GM18909 (cell line): ENCODE data around the gene EIF3K.
"Not testable (repeated sequence)": the region's sequence is repeated elsewhere in the genome, so short reads cannot be mapped to it uniquely, and the experiment has no call there.

Source experiments
- ATAC-seq: cut with Tn5 transposase; IDR thresholded peaks from one replicate; pipeline ENCODE4 v1.9.1; 2021; ENCODE audit warnings: mild to moderate bottlenecking; ENCODE audit not compliant: unreplicated experiment, poor library complexity

EIF3K gene, protein sequence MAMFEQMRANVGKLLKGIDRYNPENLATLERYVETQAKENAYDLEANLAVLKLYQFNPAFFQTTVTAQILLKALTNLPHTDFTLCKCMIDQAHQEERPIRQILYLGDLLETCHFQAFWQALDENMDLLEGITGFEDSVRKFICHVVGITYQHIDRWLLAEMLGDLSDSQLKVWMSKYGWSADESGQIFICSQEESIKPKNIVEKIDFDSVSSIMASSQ

DNA sequence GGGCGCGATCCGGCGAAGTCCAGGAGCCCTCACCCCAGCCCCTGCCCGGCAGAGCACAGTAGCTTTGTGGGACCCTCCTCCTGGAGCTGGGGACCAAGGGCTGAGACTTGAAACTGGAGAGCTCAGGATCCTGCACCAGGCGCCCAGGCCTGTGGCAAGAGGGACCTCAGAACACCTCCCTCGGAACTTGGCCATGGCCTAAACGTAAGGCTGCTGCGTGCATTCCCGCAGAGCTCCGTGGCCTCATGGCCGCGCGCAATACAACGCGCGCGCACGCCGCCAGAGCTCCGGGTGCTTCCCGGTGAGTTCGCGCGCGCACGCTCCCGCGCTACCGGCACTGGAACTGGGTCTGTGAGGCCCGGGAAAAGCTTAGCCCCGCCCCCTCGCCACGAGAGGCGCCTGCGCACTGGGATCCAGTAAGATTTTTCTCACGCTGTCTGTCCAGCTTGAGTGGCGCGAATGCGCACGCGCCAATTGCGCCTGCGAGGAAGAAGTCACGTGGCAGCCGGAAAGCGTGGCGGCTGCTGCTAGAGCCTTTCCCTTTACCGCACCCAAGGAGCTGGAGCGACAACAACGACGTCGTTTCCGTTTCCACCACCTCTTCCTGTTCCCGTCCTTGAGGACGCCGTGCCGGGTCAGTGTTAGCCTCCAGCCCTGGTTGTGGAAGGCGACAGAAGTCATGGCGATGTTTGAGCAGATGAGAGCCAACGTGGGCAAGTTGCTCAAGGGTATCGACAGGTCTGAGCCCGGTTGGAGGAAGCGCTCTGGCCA is at the start of gene EIF3K:
EIF3K (plus strand) TSS at position 599 of the 771 bp plus-strand sequence; CDS start at position 680, 81 bp downstream.
- ATAC-seq, result peak; percentile 66

DNA sequence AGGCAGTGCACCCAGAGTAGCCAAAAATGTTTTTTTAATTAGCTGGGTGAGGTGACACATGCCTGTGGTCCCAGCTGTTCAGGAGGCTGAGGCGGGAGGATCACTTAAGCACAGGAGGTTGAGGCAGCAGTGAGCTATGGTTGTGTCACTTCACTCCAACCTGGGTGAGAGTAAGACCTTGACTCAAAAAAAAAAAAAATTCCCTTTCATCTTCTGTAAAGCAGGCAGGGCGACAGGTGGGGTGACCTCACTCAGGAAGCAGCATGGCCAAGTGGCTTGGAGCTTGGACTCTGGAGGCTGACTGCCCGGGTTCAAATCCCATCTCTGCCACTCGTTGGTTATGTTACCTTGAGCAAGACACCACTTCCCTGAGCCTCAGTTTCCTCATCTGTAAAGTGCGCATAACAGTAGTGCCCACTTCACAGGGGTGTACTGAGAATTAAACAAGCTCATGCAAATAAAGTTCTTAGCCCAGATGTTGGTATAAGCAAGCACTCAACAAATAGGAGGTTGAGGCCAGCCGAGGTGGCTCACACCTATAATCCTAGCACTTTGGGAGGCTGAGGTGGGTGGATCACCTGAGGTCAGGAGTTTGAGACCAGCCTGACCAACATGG is 49.5 kb upstream of the EIF3K start:
- ATAC-seq, result no peak

DNA sequence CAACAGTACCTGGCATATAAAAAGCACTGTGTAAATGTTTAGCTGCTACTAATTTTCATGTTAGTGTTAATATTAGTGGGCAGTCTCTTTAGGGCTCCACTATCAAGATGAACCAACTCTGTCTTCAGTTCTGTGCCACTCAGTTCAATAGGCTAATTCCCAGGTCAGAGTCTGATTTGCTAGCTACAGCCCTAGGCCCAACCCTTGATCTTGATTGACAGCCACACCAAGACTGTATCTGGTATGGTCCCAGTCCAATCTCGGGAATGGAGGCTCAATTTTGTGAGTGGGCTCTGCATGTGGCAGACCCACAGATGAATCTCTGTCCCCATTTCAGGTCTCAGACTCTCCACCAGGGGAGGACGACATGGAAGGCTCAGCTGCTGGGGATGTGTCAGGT is 47.3 kb upstream of the EIF3K start:
- no peak for ATAC-seq

DNA sequence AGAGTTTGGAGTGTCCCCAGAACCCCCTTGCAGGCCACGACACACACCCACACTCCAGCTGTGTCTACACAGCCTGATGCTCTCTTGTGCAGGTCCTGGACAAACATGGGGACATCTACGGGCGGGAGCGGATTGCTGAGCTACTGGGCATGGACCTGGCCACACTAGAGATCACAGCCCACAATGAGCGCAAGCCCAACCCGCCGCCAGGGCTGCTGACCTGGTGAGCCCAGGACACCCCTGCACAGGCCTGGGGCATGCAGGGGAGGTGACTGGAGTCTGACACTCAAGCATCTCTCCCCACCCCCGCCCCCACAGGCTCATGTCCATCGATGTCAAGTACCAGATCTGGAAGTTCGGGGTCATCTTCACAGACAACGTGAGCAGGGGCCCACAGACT is 41.2 kb upstream of the EIF3K start:
- ATAC-seq, result no peak

DNA sequence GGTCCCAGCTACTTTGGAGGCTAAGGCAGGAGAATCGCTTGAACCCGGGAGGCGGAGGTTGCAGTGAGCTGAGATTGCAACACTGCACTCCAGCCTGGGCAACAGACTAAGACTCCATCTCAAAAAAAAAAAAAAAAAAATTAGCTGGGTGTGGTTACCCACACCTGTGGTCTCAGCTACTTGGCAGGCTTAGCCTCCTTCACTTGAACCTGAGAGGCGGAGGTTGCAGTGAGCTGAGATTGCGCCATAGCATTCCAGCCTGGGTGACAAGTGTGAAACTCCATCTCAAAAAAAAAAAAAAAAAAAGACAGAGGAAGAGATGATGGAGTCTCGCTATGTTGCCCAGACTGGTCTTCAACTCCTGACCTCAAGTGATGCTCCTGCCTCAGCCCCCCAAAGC is 39.7 kb upstream of the EIF3K start:
- ATAC-seq, result not testable (repeated sequence)

DNA sequence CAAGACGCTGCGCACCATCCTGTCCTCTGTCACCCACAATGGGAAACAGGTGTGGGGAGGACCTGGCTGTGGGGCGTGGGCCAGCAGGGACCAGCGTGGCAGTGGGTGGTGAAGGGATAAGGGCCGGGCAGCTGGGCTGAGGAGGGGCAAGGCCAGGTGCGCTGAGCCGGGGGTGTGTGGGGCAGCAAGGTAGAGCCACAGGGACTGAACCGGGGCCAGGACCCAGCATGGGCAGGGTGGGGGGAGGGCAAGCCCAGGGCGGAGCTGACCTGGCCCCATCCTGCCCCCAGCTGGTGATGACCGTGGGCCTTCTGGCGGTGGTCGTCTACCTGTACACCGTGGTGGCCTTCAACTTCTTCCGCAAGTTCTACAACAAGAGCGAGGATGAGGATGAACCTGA is 38.9 kb upstream of the EIF3K start:
- ATAC-seq, result no peak

DNA sequence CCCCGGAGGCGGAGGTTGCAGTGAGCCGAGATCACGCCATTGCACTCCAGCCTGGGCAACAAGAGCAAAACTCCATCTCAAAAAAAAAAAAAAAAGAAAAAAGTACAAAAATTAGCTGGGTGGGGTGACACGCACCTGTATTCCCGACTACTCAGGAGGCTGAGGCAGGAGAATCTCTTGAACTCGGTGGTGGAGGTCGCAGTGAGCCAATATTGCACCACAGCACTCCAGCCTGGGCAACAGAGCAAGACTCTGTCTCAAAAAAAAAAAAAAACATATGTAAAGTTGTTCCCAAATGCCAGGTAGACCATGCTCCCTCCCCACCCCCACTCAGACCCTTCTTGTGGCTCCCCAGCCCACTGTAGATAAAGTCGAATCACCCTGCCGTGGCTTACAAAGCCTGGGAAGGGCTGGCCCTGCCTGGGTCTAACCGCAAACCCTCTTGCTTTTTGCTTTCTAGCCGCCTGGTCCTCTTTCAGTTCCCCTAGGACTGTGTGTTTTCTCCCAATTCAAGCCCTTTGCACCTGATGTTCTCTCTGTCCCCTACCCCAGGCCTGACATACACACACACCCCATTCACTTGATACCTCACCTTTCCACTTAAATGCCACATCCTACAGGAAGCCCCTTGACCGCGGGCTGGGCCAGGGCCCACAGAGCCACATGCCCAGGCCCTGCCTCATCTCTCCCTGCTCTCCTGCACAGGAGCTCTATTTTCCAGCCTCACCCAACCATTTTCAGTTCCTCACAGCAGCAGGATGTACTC is 35.6 kb upstream of the EIF3K start:
- ATAC-seq, result no peak

DNA sequence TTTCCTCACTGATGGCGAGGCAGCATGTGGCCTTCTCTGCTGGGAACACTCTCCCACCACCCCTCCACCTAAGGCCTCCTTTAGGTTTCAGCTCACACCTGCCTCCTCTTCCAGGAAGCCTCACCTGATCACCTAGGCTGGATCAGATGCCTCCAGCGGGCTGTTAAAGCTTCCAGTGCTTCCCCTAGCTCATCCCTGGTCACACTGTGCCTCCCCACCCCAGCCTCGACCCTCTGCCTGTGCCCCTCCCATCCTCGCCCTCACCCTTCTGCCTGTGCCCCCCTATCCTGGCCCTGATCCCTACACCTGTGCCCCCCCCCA is 35.0 kb upstream of the EIF3K start:
- no peak for ATAC-seq

DNA sequence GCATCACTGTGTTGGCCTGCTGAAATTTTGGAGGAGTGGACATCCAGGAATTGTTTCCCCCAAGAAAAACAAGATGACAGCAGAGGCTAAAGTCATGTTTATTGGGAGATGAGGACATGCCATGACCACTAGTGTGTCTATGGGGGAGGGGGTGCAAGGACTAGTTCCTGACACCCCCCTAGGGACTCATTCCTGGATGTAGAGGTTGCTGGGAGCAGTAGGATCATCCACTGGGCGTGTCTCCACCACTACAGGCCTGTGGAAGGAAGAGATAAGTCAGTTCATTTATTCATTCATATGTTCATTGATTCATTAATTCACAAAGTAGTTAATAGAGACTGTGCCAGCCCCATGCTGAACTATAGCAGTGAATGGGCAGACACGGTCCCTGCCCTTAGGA is 31.4 kb upstream of the EIF3K start:
- no peak for ATAC-seq

DNA sequence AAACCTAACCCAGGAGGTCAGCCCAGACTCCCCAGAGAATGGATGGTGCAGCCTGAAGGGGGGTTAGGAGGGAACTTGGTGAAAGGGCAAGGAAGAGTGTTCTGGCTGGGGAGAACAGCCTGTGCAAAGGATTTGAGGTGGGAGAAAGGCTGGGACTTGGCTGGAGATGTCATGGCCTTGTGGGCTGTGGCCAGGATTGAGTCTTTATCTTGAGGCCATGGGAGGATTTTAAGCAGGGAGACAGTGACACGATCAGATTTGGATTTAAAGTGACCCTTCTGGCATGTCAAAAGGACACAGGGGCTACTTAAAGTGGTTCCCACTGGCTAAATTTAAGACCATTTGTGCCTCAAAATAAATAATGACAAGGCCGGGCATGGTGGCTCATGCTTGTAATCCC is 30.9 kb upstream of the EIF3K start:
- ATAC-seq, result no peak

DNA sequence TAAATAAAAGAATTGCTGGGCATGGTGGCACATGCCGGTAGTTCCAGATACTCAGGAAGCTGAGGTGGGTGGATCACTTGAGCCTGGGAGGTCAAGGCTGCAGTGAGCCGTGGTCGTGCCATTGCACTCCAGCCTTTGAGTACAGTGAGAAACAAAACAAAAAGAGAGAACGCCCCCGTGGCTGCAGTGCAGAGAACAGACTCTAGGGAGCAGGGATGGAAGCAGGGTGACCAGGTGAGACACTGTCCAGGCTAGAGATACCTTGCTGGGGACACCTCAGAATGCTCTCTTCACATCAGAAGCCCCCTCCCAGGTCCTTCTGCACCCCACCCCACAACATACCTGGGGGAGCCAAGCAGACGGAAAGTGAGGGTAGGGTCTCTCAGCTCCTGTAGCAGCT is 26.0 kb upstream of the EIF3K start:
- no peak for ATAC-seq

DNA sequence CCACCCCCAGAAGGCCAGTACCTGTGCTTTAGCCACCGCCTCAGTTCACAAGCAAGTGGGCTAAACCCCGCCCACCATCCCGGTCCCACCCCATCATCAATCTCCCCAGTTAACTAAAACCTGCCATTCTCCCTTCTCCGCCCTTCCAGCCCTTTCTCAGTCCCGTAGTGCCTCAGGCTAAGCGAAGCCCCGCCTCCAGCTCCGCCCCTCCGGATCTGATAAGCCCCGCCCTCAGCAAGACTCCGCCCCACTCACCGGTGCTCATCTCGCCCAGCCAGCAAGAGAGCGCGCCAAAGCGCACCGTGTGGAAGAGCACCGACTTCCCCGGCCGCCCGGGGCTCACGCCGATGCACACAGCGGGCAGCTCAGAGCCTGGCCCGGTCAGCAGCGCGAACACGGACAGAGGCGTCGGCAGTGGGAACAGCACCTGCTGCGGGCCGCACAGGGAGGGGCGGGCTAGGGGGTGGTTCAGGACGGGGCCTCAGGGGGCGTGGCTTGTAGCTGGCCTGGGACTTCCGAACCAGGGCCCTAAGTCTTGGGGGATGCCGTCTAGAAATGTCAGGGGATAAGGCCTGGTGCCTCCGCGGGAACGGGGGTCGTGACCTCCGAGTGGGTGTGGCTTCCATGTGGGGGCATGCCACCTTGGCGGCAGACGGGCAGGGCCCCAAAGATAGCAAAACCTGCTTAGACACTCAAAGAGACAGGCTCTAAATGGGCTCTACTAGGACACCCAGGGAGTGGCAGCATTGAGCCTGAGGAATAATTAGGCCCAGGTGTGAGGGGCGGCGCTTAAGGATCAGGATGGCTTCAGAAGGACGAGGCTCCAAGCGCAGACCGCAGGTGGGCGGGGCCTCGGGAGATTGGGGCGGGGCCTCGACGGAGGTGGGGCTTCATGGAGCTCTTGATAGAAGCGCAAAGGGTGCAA is 22.7 kb upstream of the EIF3K start:
- no peak for ATAC-seq

DNA sequence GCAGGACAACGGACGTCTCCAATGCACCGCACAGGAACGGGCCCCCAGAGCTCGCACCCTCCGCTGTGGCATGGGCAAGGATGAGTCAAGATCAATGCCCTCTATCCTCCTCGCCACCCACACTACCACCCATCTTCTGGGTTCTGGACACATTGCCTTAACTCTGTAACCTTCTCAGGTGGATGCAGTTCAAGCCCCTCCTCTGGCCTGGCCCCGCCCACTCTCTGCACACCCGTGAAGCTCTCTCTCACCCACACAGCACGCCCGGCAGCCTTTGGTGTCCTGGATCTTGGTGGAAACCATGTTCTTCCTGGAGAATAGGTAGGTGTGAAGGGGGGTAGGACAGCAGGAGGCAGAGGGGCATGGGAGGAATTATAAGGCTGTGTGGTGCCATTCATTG is 21.9 kb upstream of the EIF3K start:
- ATAC-seq, result no peak

DNA sequence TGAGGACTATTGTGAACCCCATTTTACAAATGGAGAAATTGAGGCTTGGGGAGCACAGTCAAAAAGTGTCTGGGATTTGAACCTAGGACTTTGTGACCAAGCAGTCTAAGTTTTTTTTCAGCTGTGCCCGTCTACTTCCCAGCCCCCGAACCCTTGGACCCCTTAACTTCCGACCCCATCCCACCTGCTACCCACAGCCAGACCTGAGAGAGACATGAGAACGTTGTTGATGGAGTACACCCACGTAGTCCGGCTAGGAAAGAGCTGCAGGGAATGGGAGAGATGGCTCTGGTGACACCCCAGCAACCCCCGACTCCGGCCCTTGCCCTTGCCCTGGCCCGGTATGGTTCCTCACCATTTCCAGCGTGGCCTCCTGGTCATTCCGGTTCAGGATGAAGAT is 19.3 kb upstream of the EIF3K start:
- no peak for ATAC-seq

DNA sequence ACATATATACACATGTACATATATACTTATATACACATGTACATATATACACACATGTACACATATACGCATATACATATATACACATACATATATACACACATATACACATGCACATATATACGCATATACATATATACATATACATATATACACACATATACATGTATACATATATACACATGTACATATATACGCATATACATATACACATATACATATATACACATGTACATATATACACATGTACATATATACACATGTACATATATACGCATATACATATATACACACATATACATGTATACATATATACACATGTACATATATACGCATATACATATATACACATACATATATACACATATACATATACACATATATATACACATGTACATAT is 16.1 kb upstream of the EIF3K start:
- not testable (repeated sequence) for ATAC-seq

DNA sequence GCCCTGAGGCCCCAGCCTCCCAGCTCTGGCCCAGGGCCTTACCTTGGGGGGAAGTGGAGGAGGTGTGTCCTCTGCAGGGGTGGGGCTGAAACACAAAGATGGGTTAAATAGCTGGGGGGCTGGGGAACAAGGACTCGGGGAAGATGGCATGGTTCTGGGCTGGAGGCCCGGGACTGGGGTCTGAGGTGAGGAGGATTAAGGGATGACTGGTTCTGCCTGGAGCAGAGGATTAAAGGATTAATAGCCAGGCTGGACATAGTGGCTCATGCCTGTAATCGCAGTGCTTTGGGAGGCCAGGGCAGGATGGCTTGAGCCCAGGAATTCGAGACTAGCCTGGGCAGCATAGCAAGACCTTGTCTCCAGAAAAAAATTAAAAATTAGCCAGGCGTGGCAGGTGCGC is 12.9 kb upstream of the EIF3K start:
- ATAC-seq, result no peak

DNA sequence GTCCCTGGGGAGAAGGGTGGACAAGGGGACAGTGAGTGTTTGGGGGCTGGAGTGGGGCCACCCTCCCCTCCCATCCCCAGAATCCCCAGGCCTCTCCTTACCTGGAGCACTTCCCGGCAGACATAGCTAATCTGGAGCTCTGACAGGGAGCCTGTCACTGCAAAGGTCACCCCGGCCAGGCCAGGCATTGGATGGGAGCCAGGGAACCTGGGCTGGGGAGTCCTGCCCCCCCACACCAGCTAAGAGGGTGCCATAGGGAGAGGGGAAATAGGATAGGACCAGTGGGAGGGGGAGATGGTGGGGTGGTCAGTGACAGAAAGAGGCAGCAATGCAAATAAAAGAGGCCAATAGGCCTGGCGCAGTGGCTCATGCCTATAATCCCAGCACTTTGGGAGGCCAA is 4.7 kb upstream of the EIF3K start:
- no peak for ATAC-seq

DNA sequence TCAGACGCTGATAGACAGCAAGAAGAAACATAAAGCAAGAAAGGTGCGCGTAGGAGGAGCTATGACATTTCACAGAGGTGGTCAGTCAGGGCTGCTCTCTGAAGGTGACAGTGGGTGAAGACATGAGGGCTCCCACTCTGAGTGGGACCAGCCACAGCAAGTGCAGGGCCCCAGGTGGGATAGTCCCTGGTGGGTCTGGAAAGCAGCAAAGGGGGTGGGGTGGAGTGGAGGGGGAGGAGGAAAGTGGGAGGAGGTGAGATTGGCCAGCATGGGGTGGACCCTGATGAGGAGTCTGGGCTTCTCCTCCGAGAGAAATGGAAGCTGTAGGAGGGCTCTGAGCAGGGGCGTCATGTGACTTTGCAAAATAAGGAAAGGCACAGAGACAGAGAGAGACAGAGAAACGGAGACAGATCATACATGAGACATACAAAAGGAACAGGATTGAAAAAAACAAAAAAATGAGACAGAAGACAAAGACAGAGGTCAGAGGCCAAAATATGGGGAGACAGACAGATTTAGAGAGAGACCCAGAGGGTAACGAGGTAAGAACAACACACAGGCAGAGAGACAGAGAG is 3.9 kb upstream of the EIF3K start:
- no peak for ATAC-seq

DNA sequence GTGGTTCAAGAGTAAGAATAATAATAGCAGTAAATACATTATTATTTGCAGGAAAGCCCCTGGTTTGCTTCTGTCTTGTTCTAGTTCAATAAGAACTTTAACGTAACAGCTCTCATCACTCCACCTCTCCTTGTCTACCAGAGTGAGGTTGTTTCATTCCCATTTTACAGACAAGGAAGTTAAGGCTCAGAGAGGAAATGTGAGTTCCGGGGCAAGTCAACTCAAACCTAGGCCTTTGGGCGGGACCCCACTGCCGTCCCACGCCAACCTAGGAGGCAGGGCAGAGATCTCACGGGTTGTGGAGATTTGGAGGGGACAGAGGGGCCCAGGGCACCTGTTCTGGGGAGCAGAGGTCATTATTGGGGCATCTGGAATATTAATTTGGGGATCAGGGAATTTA is 2.7 kb upstream of the EIF3K start:
- ATAC-seq, result no peak

DNA sequence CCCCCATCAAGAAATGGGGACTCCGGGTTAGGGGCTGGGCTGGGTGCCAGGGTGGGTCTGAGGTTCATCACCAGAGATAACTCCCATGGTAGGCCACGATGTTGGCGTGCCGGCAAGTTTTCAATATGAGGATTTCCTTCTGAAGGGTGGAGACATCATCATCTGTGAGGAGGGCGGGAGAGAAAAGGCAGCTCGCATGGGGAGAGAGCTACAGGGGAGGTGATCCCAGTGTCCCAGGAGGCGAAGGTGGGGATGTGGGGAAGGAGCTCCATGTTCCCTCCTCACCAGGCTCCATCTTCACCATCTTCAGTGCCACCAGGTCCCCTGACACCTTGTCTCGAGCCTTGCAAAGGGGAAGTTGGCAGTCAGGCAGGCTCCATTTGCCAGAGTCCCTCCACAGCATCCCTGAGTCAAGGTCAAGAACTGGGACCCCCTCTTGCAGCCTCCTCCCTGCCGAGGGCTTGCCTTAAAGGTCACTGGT is 1.7 kb upstream of the EIF3K start:
- ATAC-seq, result peak; percentile 2
